OCI-LY7 (cell line): ENCODE data around the gene GALNT14. TPM values are rescaled to one million over a fixed set of nuclear protein-coding genes. Genes with fewer than 3 reads are reported as not detected.

Source experiments
- BruUV-seq: library from RNA; stranded (reverse); fragments of 400-500 nt; replicated peaks from 2 replicates; lab custom pipeline; 2021; lab: Mats Ljungman, UMichigan
- CTCF ChIA-PET: fragments of 300-600 bp; sonication (Branson Sonifier 250); formaldehyde crosslinking; loops from one replicate; lab custom pipeline; 2022; ENCODE audit warnings: antibody characterized with exemption; ENCODE audit not compliant: unreplicated experiment; lab: Charles Lee
- POLR2A ChIA-PET: fragments of 300-600 bp; sonication (Branson Sonifier 250); formaldehyde crosslinking; loops from one replicate; lab custom pipeline; 2022; ENCODE audit warnings: antibody characterized with exemption; lab: Charles Lee
- DNase-seq: peaks from one replicate; pipeline ENCODE4 v3.0.0-alpha.2; 2015; ENCODE audit warnings: low spot score
- H2AFZ ChIP-seq: fragments of 200-600 bp; sonication (generic), shearing (Covaris generic); 2 replicates; pipeline ENCODE4 v1.6.1; 2014; ENCODE audit warnings: mild to moderate bottlenecking, antibody characterized with exemption, low read length, moderate library complexity
- H3K27ac ChIP-seq: fragments of 200-600 bp; sonication (generic); 2 replicates; pipeline ENCODE4 v1.5.1; 2014; ENCODE audit warnings: mixed run types, low read depth, mild to moderate bottlenecking, moderate library complexity, low read length, inconsistent platforms; ENCODE audit not compliant: poor library complexity, severe bottlenecking
- H3K36me3 ChIP-seq: fragments of 200-600 bp; sonication (generic); 2 replicates; pipeline ENCODE4 v1.6.1; 2014; ENCODE audit warnings: mild to moderate bottlenecking, antibody characterized with exemption, low read length, moderate library complexity, mixed read lengths; ENCODE audit not compliant: insufficient read depth
- H3K4me1 ChIP-seq: fragments of 200-600 bp; sonication (generic); 2 replicates; pipeline ENCODE4 v1.5.1; 2014; ENCODE audit warnings: mild to moderate bottlenecking, low read length; ENCODE audit not compliant: insufficient read depth, poor library complexity, severe bottlenecking
- H3K4me2 ChIP-seq: fragments of 200-600 bp; sonication (generic); 2 replicates; pipeline ENCODE4 v1.6.1; 2014; ENCODE audit warnings: mild to moderate bottlenecking, low read length
- H3K4me3 ChIP-seq: fragments of 200-600 bp; sonication (generic); 2 replicates; pipeline ENCODE4 v1.5.1; 2014; ENCODE audit warnings: mild to moderate bottlenecking, low read depth, low read length; ENCODE audit not compliant: poor library complexity, severe bottlenecking
- H3K79me2 ChIP-seq: fragments of 200-600 bp; sonication (generic); 2 replicates; pipeline ENCODE4 v1.6.1; 2016; ENCODE audit warnings: low read depth, mild to moderate bottlenecking, low read length, moderate library complexity, mixed read lengths; ENCODE audit not compliant: insufficient read depth
- H3K9me2 ChIP-seq: fragments of 200-600 bp; sonication (generic); 2 replicates; pipeline ENCODE4 v1.6.1; 2016; ENCODE audit warnings: mild to moderate bottlenecking, low read length, mixed read lengths; ENCODE audit not compliant: insufficient read depth
- H3K9me3 ChIP-seq: fragments of 200-600 bp; sonication (generic); 2 replicates; pipeline ENCODE4 v1.6.1; 2014; ENCODE audit warnings: mild to moderate bottlenecking, mixed run types, low read length, mixed read lengths
- H4K20me1 ChIP-seq: fragments of 200-600 bp; sonication (generic); 2 replicates; pipeline ENCODE4 v1.6.1; 2014; ENCODE audit warnings: mild to moderate bottlenecking, antibody characterized with exemption, low read length, moderate library complexity, mixed read lengths; ENCODE audit not compliant: insufficient read depth
- CTCF ChIP-seq: fragments of 200-600 bp; sonication (generic); conservative IDR thresholded peaks from 2 replicates; pipeline ENCODE4 v1.5.1; 2014; ENCODE audit warnings: mild to moderate bottlenecking, antibody characterized with exemption, low read length, moderate library complexity, mixed read lengths
- EZH2phosphoT487 ChIP-seq: fragments of 200-600 bp; sonication (generic); IDR thresholded peaks from 2 replicates; pipeline ENCODE4 v1.6.1; 2018; ENCODE audit warnings: low read depth, borderline replicate concordance, mild to moderate bottlenecking, mixed run types, antibody characterized with exemption, low read length, moderate library complexity, mixed read lengths
- intact Hi-C: fragments of 100-400 bp; cut with micrococcal nuclease; formaldehyde crosslinking; loops from one replicate; pipeline ENCODE4 v1.10.0; 2022; ENCODE audit not compliant: unreplicated experiment
- total RNA-seq, 2 experiments: library from RNA; depleted of rRNA in 1 of 2; stranded (reverse); fragments of >200 nt in 1 of 2; shearing (Covaris generic) in 1 of 2; gene quantifications; 2 replicates each; pipeline ENCODE4 v1.2.3, GENCODE V29; 2014 to 2022

GALNT14 gene
- total RNA-seq, 2 experiments from 2014 or later = 14.8 to 25.6 TPM

DNA sequence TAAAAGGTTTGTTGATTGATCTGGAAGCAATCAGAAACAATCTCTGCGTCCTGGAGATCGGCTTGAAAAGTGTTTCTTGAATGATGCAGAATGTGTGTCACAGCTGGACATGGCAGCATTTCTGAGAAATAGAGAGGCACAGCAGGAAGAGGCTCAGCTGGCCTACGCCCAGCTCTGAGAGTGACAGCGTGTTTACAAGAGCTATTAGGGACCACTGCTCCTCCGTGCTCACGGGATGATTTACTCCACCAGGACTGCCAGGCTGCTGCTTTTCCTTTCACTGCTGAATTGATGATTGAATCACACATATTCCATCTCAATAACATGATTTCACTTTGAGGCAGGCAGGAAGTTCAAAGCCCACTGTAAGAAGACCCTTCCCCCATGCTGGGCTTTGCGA lies 62.8 kb downstream of the GALNT14 start:
- no peak for TF ChIP-seq CTCF
- no peak for TF ChIP-seq EZH2phosphoT487
- no peaks in the 10 kb centered on the region for H3K9me2 ChIP-seq
- no peaks in the 10 kb centered on the region for H3K79me2 ChIP-seq
- no peaks in the 10 kb centered on the region for H3K9me3 ChIP-seq
- H3K4me1 ChIP-seq = no peaks in the 10 kb centered on the region
- no peak overlapping the region for H2AFZ ChIP-seq
- ChIA-PET POLR2A (no interaction called here), CTCF (no interaction called here)
- H3K4me3 ChIP-seq = no peak overlapping the region
- intact Hi-C loops = no loop called here
- no peak overlapping the region for H3K4me2 ChIP-seq
- H3K27ac ChIP-seq = no peak overlapping the region
- no TSS peak for BruUV-seq
- H4K20me1 ChIP-seq = no peaks in the 10 kb centered on the region; the same call in 1 of the 2 replicates
- DNase-seq = no peak
- no peaks in the 10 kb centered on the region for H3K36me3 ChIP-seq

GRCh38 chr2:31071741-31072140 lies 66.5 kb downstream of the GALNT14 start:
- no peak overlapping the region for H2AFZ ChIP-seq
- no peaks in the 10 kb centered on the region; the same call in 1 of the 2 replicates for H4K20me1 ChIP-seq
- CTCF ChIA-PET = no interaction called here
- POLR2A ChIA-PET = no interaction called here
- H3K36me3 ChIP-seq = no peaks in the 10 kb centered on the region
- no peaks in the 10 kb centered on the region for H3K9me2 ChIP-seq
- TF ChIP-seq CTCF = no peak
- no peak for TF ChIP-seq EZH2phosphoT487
- no peak overlapping the region for H3K27ac ChIP-seq
- no peak overlapping the region for H3K4me2 ChIP-seq
- no peaks in the 10 kb centered on the region for H3K4me1 ChIP-seq
- no peak overlapping the region for H3K4me3 ChIP-seq
- no TSS peak for BruUV-seq
- no peak for DNase-seq
- no peaks in the 10 kb centered on the region for H3K79me2 ChIP-seq
- no peaks in the 10 kb centered on the region for H3K9me3 ChIP-seq
- intact Hi-C loops = no loop called here

- no peak overlapping the region for H3K4me3 ChIP-seq
- no peaks in the 10 kb centered on the region for H3K4me1 ChIP-seq
- no TSS peak for BruUV-seq
- intact Hi-C loops = no loop called here
- H2AFZ ChIP-seq = no peak overlapping the region
- no peaks in the 10 kb centered on the region; the same call in 1 of the 2 replicates for H4K20me1 ChIP-seq
- H3K79me2 ChIP-seq = no peaks in the 10 kb centered on the region
- H3K4me2 ChIP-seq = no peak overlapping the region
- no peaks in the 10 kb centered on the region for H3K36me3 ChIP-seq
- ChIA-PET CTCF (no interaction called here), POLR2A (no interaction called here)
- no peak for DNase-seq
- H3K27ac ChIP-seq = no peak overlapping the region
- TF ChIP-seq EZH2phosphoT487 (no peak), CTCF (no peak)
- H3K9me2 ChIP-seq = no peaks in the 10 kb centered on the region
- H3K9me3 ChIP-seq = no peaks in the 10 kb centered on the region
Observed at GRCh38 chr2:31070339-31071125, 67.7 kb downstream of the GALNT14 start.
